HepG2 (cell line): ENCODE results near the gene PPOX.

Experiments used
- HINFP ChIP-seq: sonication (generic); formaldehyde crosslinking; IDR thresholded peaks from 2 replicates; pipeline ENCODE4 v1.4.0; 2020; ENCODE audit warnings: low read depth, mild to moderate bottlenecking, missing genetic modification reagents
- MAX ChIP-seq: IDR thresholded peaks from 2 replicates; pipeline ENCODE4 v1.6.1; 2012; ENCODE audit warnings: inconsistent platforms
- NCOA2 ChIP-seq: sonication (generic); formaldehyde crosslinking; IDR thresholded peaks from 2 replicates; pipeline ENCODE4 v1.8.0; 2022; ENCODE audit warnings: inconsistent platforms
- ZNF670 ChIP-seq: sonication (generic); formaldehyde crosslinking; IDR thresholded peaks from 2 replicates; pipeline ENCODE4 v1.8.0; 2022; ENCODE audit warnings: mild to moderate bottlenecking, missing genetic modification reagents, borderline replicate concordance

DNA sequence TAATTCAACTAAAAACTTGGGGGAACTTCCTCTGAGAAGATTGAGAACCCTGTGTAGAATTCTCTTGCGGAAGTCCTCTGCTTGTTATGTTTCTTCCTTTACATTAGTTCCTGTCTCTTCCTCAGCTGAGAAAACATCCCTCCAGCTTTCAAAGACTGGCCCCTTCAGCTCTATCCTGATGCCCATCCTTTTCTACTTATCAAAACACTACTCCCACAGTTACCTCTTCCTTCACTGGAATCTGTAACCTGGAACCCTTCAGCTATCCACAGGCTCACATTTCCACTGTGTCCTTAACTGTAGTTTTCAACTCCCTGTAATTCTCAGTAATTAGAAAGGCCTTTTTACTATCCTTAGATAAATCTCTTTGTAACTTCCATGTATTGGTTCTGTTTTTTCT is 27.8 kb upstream of the PPOX start:
- TF ChIP-seq HINFP (no peak), ZNF670 (CRISPR knock-in tag) (no peak), NCOA2 (CRISPR knock-in tag) (no peak), MAX (no peak)
